GM18858 (cell line): ENCODE measurements around the gene FAM83F.
"Not testable (repeated sequence)": the region's sequence is repeated elsewhere in the genome, so short reads cannot be mapped to it uniquely, and the experiment has no call there.

ENCODE experiments used
- ATAC-seq: cut with Tn5 transposase; IDR thresholded peaks from one replicate; pipeline ENCODE4 v1.9.1; 2021; ENCODE audit not compliant: unreplicated experiment

FAM83F gene

GRCh38 chr22:40014667-40015248 lies 20.0 kb downstream of the FAM83F start:
- ATAC-seq: no peak

GRCh38 chr22:40015358-40015976 lies 20.7 kb downstream of the FAM83F start:
- ATAC-seq: no peak

- no peak for ATAC-seq
Measured at GRCh38 chr22:40018051-40018450, 23.3 kb downstream of the FAM83F start.

GRCh38 chr22:40019100-40019499 lies 24.3 kb downstream of the FAM83F start:
- no peak for ATAC-seq

GRCh38 chr22:40020956-40021355 lies 26.2 kb downstream of the FAM83F start:
- ATAC-seq: no peak

- ATAC-seq: no peak
Measured at GRCh38 chr22:40021401-40022000, 26.7 kb downstream of the FAM83F start.

GRCh38 chr22:40022536-40023240 lies 27.9 kb downstream of the FAM83F start:
- ATAC-seq: no peak

- ATAC-seq: no peak
Measured at GRCh38 chr22:40023341-40023841, 28.6 kb downstream of the FAM83F start.

- ATAC-seq: no peak
Measured at GRCh38 chr22:40024201-40025061, 29.7 kb downstream of the FAM83F start.

GRCh38 chr22:40025062-40025379 lies 30.3 kb downstream of the FAM83F start:
- ATAC-seq: not testable (repeated sequence)

GRCh38 chr22:40025856-40026255 lies 31.1 kb downstream of the FAM83F start:
- ATAC-seq: no peak

- no peak for ATAC-seq
Measured at GRCh38 chr22:40026641-40027040, 31.9 kb downstream of the FAM83F start.

GRCh38 chr22:40027191-40028097 lies 32.7 kb downstream of the FAM83F start:
- no peak for ATAC-seq

GRCh38 chr22:40028098-40028425 lies 33.3 kb downstream of the FAM83F start:
- ATAC-seq: no peak

- no peak for ATAC-seq
Measured at GRCh38 chr22:40029189-40029890, 34.6 kb downstream of the FAM83F start.

GRCh38 chr22:40030026-40030757 lies 35.4 kb downstream of the FAM83F start:
- ATAC-seq: no peak

- no peak for ATAC-seq
Measured at GRCh38 chr22:40030758-40031095, 36.0 kb downstream of the FAM83F start.

GRCh38 chr22:40031766-40032470 lies 37.2 kb downstream of the FAM83F start:
- ATAC-seq: no peak
